Lower leg skin (tissue), 4 donors: ENCODE results near the gene RBPJ. TPM values are rescaled to one million over a fixed set of nuclear protein-coding genes. Genes with fewer than 3 reads are reported as not detected.

Experiments used
- DNase-seq, 2 donors: peaks; one replicate each; pipeline ENCODE4 v3.0.0-alpha.2; 2019; ENCODE audit warnings: low spot score in 2 of 2
- H3K4me3 ChIP-seq: fragments of 200-600 bp; sonication (generic); 2 replicates; pipeline ENCODE4 v1.5.1; 2017; ENCODE audit warnings: mild to moderate bottlenecking, low read depth; ENCODE audit not compliant: poor library complexity, severe bottlenecking
- POLR2A ChIP-seq, 2 donors: fragments of 450-650 bp; IDR thresholded peaks; one replicate each; pipeline ENCODE4 v1.6.1; 2016 to 2017; ENCODE audit warnings: antibody characterized with exemption in 2 of 2, mild to moderate bottlenecking in 1 of 2, moderate library complexity in 1 of 2
- WGBS, 2 donors: methylation state at CpG; one replicate each; pipeline ENCODE4 v1.1.5; 2018; 5-methylcytosine and 5-hydroxymethylcytosine counted together
- intact Hi-C: fragments of 100-400 bp; cut with DNase I; formaldehyde crosslinking; loops from one replicate; pipeline ENCODE4 v1.15.0; 2023; ENCODE audit warnings: low total_unique reads
- total RNA-seq, 4 donors: library from RNA; depleted of rRNA; stranded (reverse); fragments of >200 nt; gene quantifications; one replicate each; pipeline ENCODE4 v1.1.0, GENCODE V29; 2016
- TF ChIP-seq, protein P1 (sequence below), 3 donors: fragments of 450-650 bp; IDR thresholded peaks; one replicate each; pipeline ENCODE4 v1.5.1; 2016; ENCODE audit warnings: antibody characterized with exemption in 3 of 3, mild to moderate bottlenecking in 3 of 3, moderate library complexity in 2 of 3

Gene RBPJ
- total RNA-seq, 4 donors from 2014 or later: 41.1 to 48.3 (median 45.5) TPM

DNA sequence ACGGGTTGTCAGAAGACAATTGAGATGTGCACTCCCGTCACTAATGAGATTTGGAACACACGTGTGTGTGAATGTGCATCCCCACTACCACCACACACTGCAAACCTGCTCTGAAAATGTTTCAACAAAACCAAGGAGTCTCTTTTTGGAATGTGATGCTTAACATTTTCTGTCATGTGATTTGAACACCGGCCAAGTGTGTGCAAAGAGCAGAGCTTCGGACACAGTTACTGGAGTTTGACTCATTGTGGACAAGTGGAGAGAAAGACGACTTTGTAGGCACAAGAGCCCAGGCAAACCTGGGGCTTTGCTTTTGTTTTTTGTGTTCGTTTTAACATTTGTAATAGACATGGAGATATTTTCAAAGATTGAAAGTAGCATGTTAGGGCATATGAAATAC, 120.3 kb downstream of the RBPJ start:
- intact Hi-C loops: no loop called here
- 52 to 55% methylated on average over 7 of the region's 7 CpGs for WGBS, 2 donors
- no peak overlapping the region for H3K4me3 ChIP-seq
- TF ChIP-seq, protein P1, sequence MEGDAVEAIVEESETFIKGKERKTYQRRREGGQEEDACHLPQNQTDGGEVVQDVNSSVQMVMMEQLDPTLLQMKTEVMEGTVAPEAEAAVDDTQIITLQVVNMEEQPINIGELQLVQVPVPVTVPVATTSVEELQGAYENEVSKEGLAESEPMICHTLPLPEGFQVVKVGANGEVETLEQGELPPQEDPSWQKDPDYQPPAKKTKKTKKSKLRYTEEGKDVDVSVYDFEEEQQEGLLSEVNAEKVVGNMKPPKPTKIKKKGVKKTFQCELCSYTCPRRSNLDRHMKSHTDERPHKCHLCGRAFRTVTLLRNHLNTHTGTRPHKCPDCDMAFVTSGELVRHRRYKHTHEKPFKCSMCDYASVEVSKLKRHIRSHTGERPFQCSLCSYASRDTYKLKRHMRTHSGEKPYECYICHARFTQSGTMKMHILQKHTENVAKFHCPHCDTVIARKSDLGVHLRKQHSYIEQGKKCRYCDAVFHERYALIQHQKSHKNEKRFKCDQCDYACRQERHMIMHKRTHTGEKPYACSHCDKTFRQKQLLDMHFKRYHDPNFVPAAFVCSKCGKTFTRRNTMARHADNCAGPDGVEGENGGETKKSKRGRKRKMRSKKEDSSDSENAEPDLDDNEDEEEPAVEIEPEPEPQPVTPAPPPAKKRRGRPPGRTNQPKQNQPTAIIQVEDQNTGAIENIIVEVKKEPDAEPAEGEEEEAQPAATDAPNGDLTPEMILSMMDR (IDR thresholded peaks at IDR 0.05): no peak
- no peak for TF ChIP-seq POLR2A (IDR thresholded peaks at IDR 0.05)
- no peak for DNase-seq

DNA sequence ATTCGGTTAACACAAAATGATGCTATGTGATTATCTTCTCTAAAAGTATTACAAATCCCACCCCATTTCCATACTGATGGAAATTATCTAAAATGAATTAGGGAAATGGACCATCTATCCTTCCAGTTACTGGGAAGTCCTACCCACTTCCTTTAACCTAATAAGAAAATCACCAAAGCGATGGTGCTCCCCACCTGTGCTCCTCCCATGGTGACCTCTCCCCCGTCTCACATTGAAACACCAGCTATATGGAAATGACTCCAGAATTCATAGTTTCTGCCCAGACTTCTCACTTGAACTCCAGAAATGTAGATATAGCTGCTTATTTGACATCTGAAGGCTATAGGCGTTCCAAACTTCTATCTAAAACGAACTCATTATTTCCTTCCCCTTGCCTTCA, 121.0 kb downstream of the RBPJ start:
- no peak overlapping the region for H3K4me3 ChIP-seq
- TF ChIP-seq, protein P1 (IDR thresholded peaks at IDR 0.05): no peak
- no peak for TF ChIP-seq POLR2A (IDR thresholded peaks at IDR 0.05)
- WGBS, 2 donors: 95 to 98% methylated on average over 5 of the region's 5 CpGs
- intact Hi-C loops: no loop called here
- DNase-seq: no peak

- H3K4me3 ChIP-seq: no peak overlapping the region
- intact Hi-C loops: no loop called here
- TF ChIP-seq, protein P1 (IDR thresholded peaks at IDR 0.05): no peak
- TF ChIP-seq POLR2A (IDR thresholded peaks at IDR 0.05): no peak
- DNase-seq: no peak
- 77 to 85% methylated on average over 8 of the region's 8 CpGs for WGBS, 2 donors
Observed at GRCh38 chr4:26447378-26447777, 126.6 kb downstream of the RBPJ start.

DNA sequence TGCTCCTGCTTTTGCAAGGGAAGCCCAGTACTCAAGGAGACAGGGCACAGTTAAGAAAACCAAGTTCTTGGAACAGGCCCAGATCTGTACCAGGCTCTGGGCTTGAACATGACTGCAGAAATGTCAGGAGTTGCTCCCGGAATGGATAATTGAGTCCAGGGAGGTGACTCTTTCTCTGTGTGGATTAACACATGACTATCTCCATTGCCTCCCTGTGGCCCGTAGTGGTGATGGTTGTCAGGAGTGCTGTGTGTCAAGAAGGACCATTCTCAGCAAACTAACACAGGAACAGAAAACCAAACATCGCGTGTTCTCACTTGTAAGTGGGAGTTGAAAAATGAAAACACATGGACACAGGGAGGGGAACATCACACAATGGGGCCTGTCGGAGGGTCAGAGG, 129.6 kb downstream of the RBPJ start:
- intact Hi-C loops: loop anchor here (10.0 kb wide), 1 partner anchor 564 kb away; no protein-coding TSS in a partner anchor
- TF ChIP-seq POLR2A (IDR thresholded peaks at IDR 0.05): no peak
- TF ChIP-seq, protein P1 (IDR thresholded peaks at IDR 0.05): no peak
- DNase-seq: no peak
- H3K4me3 ChIP-seq: no peak overlapping the region
- 75 to 76% methylated on average over 5 of the region's 5 CpGs for WGBS, 2 donors

DNA sequence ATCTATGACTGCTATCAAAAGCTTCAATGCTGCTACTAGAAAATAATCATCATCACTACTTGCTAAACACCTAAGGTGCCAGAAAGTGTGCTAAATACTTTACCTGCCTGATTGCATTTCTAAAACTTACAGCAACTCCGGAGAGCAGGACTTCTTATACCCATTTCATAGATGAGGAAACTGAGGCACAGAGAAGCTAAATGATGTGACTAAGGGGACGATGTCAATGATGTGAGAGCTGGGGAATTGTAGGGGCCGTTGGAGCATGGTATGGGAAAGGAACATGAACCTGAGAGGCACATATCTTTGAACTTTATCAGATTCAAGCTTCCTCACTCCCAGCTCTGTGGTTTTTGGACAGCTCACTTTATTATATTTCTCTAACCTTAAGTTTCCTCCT, 130.8 kb downstream of the RBPJ start:
- WGBS, 2 donors: 76 to 81% methylated on average over 3 of the region's 3 CpGs
- TF ChIP-seq, protein P1 (IDR thresholded peaks at IDR 0.05): no peak
- no peak for TF ChIP-seq POLR2A (IDR thresholded peaks at IDR 0.05)
- intact Hi-C loops: loop anchor here (10.0 kb wide), 1 partner anchor 563 kb away; no protein-coding TSS in a partner anchor
- no peak for DNase-seq
- no peak overlapping the region for H3K4me3 ChIP-seq
